PC-9 (cell line): ENCODE results near the gene PTPRD.

Experiments used
- CTCF ChIP-seq: fragments of 200-600 bp; sonication (generic); conservative IDR thresholded peaks from 2 replicates; pipeline ENCODE4 v1.6.1; 2017; ENCODE audit warnings: mixed run types, antibody characterized with exemption, mild to moderate bottlenecking, moderate library complexity
- EZH2 ChIP-seq: fragments of 200-600 bp; sonication (generic); IDR thresholded peaks from 2 replicates; pipeline ENCODE4 v1.8.0; 2017; ENCODE audit warnings: antibody characterized with exemption, low read depth

- TF ChIP-seq EZH2: no peak
- TF ChIP-seq CTCF: no peak
Measured at GRCh38 chr9:8958358-8958757, 1654.4 kb downstream of the PTPRD start.
